NCI-H82 (cell line): ENCODE measurements around the gene DUSP16.
"Not testable (repeated sequence)": the region's sequence is repeated elsewhere in the genome, so short reads cannot be mapped to it uniquely, and the experiment has no call there.

ENCODE experiments used
- DNase-seq: peaks from one replicate; lab custom pipeline; 2025; lab: John Stamatoyannopoulos, UW

The DUSP16 gene, protein sequence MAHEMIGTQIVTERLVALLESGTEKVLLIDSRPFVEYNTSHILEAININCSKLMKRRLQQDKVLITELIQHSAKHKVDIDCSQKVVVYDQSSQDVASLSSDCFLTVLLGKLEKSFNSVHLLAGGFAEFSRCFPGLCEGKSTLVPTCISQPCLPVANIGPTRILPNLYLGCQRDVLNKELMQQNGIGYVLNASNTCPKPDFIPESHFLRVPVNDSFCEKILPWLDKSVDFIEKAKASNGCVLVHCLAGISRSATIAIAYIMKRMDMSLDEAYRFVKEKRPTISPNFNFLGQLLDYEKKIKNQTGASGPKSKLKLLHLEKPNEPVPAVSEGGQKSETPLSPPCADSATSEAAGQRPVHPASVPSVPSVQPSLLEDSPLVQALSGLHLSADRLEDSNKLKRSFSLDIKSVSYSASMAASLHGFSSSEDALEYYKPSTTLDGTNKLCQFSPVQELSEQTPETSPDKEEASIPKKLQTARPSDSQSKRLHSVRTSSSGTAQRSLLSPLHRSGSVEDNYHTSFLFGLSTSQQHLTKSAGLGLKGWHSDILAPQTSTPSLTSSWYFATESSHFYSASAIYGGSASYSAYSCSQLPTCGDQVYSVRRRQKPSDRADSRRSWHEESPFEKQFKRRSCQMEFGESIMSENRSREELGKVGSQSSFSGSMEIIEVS

DNA sequence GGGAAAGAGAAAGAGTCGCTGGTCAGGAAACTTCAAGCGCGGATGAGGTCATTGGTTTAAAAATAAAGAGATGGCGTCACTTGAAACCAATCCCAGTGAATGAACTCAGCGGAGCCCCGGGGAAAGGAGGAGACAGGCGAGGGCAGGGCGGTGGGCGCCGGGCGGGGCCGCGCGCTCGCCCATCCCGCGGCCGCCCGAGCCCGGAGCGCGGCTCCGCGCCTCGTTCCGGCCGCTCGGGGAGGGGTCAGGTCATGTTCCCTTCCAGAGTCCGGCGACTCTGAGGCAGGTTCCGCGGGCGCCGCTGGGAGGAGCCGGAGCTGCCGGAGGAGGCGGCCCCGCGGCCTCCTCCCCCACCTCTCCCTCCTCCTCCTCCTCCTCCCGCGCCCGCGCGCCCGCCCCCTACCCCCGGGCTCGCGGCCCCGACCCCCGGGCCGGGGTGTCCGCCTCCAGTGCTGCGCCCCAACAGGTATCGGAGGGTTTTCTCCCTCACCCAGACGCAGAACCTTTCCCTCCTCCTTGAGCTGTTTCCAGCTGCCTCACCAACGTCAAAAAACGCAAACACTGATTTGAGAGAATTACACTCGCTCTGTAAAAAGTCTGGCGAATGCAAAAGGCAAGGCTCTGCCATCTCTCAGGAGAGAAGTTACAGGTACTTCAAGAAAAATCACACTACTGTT is at the start of gene DUSP16:
Gene DUSP16 (minus strand): TSS at position 279 of the 677 bp plus-strand sequence. CDS start 41,765 bp downstream, outside the sequence.
- peak; percentile 89 for DNase-seq

DNA sequence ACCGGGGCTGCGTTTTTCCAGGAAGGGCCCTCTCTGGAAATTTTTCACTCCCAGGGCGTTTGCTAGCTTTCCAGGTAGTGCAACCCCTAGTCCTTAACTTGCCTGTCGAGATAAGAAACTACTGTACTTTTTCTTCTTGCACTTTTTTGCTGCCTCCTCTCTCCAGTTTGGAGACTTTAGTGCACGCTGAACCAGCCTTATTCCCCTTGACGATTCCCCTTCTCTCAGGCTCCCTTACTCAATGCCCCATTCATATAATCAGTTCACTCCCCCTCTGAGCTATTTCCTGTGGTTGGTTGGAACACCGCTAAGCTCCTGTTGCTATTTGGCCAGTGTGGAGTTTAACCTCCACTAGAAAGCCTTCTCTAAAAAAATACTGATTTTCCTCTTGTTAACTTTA is 49.7 kb upstream of the DUSP16 start:
- peak; percentile 72 for DNase-seq

DNA sequence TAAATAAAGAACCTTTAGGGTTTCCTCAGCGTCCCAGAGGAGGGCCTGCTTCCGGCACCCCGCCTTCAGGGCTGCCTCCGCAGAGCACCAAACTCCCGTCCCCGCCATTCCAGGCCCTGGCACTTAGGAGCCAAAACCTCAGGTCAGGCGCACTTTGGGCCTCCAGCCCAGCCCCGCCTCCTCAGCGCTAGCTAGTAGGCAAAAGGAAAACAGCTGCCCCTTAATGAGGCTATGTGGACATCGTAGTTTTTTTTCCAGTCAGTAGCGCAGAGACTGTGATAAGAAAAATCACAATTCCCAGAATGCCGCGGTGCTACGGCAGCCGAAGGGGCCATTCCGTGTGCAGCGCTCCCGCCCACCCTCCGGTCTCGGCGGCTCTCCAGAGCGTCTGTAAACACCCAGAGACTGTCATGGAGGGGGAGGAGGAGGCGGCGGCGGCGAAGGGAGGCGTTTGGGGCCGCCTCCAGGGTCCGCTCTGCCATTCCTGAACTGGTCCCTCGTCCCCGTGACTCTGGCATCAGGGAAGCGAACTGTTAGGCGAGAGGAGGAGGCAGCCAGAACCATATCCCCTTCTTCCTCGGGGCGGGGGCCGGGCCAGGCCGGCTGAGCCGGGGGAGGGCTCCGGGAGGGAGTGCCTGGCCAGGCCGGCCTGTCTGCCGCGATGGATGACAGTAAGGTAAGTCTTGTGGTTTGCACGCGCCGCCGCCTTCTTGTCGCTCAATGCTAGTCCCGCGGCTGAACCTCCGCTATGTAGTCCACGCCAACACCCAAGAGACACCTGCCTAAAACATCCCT is 49.0 kb upstream of the DUSP16 start, which contains the start of gene CREBL2:
Gene CREBL2 (plus strand): TSS at position 365 of the 795 bp plus-strand sequence. CDS start 297 bp downstream, at position 662.
- peak; percentile 98 for DNase-seq

DNA sequence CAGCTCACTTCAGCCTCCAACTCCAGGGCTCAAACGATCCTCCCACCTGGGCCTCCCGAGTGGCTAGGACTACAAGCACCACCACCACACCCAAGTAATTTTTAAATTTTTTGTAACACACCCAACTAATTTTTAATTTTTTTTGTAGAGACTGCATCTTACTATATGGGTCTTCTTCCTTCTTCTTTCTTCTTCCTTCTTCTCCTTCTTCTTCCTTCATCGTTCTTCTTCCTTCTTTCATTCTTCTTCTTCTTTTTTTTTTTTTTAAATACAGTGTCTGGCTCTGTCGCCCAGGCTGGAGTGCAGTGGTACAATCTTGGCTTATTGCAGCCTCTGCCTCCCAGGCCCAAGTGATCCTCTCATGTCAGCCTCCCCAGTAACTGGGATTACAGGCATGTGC is 48.0 kb upstream of the DUSP16 start:
- DNase-seq, result no peak

DNA sequence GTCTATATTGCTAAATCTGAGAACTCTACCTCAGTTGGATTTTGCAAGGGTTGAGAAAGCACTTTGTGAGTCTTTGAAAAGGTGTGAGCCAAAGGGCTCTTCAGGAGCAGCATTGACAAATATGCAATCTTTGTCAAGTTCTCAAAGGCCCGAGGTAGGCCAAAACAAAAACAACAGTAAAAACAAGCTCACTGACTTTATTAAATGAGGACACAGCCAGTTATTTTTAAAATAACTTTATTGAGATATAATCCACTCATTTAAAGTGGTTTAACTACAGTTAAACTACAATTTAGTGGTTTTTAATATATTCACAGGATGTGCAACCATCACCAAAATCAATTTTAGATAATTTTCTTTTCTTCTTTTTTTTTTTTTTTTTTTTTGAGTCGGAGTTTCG is 47.0 kb upstream of the DUSP16 start:
- no peak for DNase-seq

DNA sequence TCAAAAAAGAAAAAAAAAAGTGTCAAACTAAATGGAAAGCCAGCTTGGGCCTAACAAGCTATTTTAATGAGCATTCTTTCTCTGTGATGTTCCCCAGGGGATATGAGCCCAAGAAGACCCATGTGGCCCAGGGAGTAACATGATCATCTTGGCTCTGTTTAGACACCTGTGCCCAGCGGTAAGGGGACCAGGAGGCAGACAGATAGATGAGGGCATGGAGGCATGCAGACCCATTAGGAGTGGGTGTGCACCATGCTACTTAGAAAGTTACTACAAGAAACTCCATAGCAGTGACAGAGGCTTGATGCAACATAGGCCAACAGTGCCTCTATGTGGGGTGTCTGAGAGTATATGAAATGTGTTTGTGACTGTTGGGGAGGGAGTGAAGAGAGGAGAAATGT is 45.9 kb upstream of the DUSP16 start:
- no peak for DNase-seq

DNA sequence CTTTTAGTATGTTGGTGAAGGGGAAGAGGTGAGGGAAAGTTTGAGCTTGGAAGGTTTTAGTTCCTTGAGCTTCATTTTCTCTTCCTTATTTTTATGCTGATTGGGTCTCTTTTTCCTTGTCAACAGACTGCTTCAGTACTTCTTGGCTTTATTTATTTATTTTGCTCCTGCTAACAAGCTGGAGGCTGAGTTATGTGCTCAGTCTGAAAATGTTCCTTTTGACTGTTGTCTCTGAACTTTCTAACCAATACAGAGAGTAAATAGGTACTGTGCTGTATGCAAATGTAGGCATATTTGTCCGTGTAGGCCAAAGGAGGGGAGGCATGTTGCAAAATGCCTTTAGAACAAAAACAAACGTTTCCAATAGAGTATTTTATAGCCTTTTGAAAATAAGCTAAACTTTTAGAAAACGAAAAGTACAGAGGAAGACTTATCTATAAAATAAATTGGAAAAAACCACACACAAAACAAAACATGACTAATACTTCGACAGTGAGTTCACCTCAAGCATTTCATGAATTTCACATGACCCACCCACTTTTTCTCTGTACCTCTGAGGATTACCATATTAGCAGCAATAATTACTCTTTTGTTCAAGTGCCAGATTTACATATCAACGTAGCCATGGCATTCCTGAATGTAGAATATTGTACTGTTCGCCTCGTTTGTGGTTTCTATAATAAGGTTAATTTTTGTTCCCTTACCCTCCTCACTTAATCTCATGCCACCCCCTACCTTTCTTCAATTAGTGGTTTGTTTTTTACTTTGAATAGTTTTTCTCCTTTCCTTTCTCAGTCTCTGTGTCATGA is 44.3 kb upstream of the DUSP16 start:
- no peak for DNase-seq

DNA sequence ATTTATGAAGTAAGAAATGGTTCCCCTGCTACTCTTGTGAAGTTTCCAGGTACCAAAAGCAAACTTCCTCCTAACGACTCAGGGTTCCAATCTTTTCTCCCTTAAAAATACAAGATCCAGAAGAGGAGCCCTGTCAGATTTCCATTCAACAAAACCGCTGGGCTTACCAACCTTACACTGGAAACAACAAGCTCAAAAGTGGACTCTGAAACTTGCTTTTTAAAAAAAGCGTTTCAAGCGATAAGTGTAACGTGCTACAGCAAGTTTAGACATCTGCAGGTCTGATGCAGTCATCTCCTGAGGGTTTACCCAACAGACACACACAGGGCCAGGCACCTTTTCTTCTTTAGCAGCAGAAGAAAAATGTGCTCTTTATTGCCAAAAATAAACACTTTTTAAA is 42.1 kb upstream of the DUSP16 start:
- DNase-seq, result no peak

DNA sequence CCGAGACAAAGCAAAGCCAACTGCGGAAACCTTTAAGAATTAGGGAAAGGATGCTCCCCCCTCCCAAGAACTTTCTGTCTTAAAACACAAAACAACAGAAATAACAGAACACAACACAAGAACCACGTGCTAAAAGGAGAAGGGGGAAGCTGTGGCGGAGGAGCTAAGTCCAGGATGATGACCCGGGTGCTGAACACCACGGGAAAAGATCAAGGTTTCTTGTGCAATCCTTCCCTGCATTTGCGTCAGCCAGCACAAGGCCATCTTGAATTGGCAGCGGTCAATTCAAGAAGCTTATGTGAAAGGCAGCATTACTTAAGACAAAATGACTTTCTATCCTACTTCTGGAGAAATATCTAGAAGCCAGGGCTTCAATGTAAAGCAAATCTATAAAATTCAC is 38.0 kb upstream of the DUSP16 start:
- DNase-seq, result no peak

DNA sequence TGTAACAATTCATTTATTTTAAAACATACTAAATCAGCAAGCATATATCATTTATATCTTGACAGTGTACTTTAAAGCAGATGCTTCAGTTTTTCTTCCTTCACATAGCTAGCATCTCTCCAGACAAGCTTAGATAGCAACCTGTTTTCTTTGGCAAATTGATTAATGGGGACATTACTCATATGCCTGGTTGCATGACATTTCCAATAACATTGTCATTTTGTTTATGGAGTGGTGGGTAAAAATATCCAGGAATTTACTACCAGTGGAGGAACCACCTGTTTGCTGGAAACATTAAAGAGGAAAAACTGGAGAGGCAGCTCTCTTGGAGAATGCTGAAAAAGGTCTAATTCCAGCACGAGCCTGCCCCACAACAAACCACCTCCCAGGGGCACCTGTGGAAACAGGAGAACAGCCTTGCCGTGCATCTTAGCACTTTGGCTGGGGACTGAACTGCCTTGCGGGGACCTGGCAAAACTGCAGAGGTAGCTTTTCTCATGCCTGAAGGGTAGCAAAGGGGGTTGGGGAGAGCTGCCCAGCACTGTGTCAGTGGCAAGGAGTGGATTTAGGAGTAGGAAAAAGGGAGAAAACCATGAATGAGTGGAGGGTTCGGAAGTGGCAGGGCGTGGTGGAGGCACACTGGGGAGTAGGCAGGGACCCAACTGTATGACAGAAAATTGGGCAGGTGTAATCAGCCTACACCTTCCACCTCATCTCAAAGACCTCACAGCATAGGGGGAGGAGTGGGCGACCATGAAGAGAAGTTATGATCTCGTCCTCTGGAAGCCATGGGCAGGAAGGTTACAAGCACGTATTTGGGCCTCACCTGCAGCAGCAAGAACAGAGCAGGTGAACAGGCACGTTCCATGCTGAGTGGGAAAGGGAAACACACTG is 37.3 kb upstream of the DUSP16 start:
- no peak for DNase-seq

DNA sequence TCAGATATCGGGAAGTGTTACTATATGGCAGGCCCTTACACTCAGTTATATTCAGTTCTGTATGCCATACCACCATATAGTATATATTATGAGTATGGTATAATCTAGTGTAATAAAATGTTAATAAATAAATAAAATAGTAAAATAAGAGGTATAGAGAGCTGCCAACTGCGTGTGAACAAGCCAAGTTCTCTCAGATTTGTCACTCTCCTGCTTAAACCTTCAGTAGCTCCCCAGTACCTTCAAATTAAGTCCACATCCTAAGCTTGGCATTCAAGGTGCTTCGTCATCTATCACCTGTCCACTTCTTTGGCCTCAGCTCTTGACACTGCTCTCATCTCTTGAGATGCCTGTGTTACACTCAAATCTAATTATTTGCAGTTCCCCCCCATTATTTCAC is 36.2 kb upstream of the DUSP16 start:
- DNase-seq, result no peak

DNA sequence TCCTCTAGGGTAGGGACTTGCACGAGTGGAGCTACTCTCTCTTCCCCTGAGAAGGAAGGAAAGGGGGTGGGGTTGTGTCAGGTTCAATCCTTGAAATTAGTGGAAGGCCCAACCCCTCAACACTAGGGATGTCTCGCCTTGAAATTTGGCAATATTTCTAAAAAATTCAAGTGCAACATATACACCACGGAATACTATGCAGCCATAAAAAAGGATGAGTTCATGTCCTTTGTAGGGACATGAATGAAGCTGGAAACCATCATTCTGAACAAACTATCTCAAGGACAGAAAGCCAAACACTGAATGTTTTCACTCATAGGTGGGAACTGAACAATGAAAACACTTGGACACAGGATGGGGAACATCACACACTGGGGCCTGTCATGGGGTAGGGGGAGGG is 33.9 kb upstream of the DUSP16 start:
- not testable (repeated sequence) for DNase-seq

DNA sequence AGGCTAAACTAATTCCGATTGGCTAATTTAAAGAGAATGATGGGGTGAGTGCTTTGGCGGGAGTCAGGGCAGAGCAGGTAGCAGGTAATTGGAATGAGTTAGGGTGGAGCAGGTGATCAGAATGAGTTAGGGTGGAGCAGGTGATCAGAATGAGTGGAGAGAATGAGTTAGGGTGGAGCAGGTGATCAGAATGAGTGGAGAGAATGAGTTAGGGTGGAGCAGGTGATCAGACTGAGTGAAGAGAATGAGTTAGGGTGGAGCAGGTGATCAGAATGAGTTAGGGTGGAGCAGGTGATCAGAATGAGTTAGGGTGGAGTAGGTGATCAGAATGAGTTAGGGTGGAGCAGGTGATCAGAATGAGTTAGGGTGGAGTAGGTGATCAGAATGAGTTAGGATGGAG is 33.3 kb upstream of the DUSP16 start:
- not testable (repeated sequence) for DNase-seq

DNA sequence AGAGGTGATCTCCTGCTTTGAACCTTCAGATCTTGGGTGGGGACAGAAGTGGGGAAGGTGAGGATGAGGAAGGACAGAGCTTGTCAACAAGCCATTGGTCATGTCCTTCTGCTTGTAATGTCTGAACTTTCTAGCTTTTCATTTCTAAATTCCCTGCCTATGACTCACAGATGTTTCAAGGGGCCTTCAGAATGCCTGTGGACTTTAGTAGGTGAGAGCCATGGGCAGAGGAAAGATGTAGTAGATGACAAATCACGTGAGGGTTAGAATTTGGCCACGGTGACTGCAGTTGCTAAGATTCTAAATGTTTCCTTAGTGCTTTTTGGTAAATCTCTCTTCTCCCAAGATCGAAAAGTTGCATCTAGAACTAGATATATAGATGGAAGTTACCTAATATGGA is 30.3 kb upstream of the DUSP16 start:
- no peak for DNase-seq

DNA sequence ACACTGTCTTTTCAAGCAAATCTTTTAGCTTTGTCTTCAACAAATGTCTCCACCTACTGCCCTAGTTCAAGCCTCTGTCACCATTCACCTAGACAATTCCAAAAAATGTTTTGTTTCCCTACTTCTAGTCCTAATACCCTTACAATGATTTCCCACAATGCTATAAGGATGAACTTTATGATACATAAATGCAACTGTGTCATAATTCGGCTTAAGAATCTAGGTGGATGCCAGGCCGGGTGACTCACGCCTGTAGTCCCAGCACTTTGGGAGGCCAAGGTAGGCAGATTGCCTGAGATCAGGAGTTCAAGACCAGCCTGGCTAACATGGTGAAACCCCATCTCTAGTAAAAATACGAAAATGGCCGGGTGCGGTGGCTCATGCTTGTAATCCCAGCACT is 28.3 kb upstream of the DUSP16 start:
- DNase-seq, result no peak

DNA sequence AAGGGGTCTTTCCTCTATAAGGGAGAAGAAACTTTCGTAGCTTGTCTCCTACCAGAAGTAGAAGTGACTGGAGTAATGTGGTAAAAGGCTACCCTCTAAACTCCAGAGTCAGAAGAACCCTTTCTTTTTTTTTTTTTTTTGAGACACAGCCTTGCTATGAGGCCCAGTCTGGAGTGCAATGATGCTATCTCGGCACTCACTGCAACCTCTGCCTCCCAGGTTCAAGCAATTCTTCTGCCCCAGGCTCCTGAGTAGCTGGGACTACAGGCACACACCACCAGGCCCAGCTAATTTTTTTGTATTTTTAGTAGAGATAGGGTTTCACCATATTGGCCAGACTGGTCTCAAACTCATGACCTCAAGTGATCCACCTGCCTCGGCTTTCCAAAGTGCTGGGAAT is 25.8 kb upstream of the DUSP16 start:
- DNase-seq, result not testable (repeated sequence)

DNA sequence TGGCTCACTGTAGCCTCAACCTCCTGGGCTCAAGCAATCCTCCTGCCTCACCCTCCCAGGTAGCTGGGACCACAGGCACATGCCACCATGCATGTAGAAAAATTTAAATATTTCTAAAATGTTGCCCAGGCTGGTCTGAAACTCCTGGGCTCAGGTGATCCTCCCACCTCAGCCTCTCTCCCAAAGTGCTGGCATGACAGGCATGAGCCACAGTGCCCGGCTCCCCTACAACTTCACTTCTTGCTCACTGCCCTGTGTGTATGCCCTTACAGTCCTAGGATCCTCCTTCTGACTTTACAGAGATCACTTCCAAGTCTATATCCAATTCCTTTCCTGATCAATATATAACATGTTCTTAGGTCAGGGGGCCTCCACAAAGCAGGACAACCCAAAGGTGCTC is 25.2 kb upstream of the DUSP16 start:
- no peak for DNase-seq

DNA sequence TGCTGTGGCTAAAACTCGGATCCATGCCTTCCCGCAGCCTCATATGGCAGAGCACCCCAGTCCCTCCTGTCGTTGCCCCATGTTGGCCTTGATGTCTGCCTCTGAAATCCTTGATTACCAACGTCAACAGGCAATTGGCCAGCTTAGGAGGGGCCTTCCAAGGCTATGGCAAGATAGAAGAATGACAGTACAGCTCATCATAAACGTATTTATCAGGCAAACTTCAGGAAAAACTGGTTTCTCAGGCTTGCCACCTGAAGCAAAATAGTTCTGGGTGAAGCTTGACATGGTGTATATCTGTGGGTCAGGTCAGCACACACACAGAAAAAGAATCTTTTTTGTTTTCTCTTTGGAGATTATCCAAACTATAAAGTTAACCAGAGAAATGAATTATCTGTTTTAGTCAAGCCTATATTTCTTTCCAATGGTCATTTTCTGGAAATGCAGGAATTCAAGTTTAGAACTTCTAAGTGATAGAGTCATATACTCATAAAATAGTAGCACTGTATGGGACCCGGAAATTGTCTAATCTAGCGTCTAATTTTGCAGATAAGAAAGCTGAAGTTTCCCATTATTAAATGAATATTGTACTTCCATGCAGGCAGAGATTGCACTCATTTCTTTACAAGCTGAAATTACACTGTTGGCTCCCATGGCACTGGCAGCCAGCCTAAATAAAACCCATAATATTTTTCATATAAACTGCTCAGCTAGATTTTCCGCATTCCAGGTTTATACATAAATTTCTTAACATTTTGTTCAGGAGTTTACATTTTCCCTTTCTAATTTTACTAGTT is 24.4 kb upstream of the DUSP16 start:
- no peak for DNase-seq

DNA sequence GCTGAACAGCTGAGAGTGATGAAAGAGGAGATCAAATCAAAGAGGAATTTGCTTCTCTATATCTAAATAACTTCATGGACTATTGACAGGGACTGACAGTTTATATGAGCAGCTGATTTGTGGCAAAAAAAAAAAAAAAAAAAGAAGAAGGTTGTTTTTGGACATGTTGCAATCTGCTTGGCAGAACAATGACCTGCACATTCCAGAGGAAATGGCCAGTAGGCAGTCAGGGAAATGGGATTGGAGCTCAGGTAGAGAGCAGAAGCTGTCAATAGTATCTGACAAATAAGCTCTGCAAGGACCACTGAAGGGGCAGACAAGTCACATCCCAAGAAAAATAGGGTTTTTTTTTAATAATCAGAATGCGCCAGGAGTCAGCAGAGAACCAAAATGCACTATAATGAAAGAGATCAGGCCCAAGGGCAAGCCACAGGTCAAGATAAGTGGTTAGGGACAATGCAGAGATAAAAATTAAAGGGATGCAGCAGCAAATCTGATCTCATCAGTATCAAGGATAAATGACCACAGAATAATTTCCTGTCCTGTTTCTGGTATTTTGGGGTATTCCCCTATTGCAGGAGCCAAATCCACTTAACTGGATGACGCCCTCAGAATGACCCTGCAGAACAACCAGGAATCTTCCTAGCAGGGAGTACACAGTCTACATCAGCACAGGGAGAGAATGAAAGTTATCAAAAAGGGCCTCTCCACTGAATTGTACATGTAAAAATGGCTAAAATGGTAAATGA is 22.6 kb upstream of the DUSP16 start:
- no peak for DNase-seq
